Thyroid gland (tissue), 4 donors: ENCODE data around the gene WDFY4. TPM values are rescaled to one million over a fixed set of nuclear protein-coding genes. Genes with fewer than 3 reads are reported as not detected.

Experiments
- DNase-seq, 2 donors: peaks; one replicate each; pipeline ENCODE4 v3.0.0-alpha.2; 2019
- H3K27ac ChIP-seq, 3 donors: fragments of 200-600 bp; sonication (generic); 1 replicate in 2 of 3; 2 replicates in 1 of 3; pipeline ENCODE4 v1.5.1; 2016 to 2019; ENCODE audit warnings: mild to moderate bottlenecking in 1 of 3, moderate library complexity in 1 of 3
- H3K27me3 ChIP-seq: fragments of 200-600 bp; sonication (generic); one replicate; pipeline ENCODE4 v1.5.1; 2019
- H3K36me3 ChIP-seq, 2 donors: fragments of 200-600 bp; sonication (generic); one replicate each; pipeline ENCODE4 v1.5.1; 2016 to 2019
- H3K4me1 ChIP-seq, 2 donors: fragments of 200-600 bp; sonication (generic); one replicate each; pipeline ENCODE4 v1.5.1; 2017 to 2019
- H3K4me3 ChIP-seq, 3 donors: fragments of 200-600 bp; sonication (generic); replicated peaks in 1 of 3; 1 replicate in 2 of 3; 2 replicates in 1 of 3; pipeline ENCODE4 v1.5.1; 2016; ENCODE audit warnings: mild to moderate bottlenecking in 1 of 3
- H3K9me3 ChIP-seq: fragments of 200-600 bp; sonication (generic); one replicate; pipeline ENCODE4 v1.5.1; 2017
- CTCF ChIP-seq, 6 experiments: fragments of 200-600 bp in 3 of 6; fragments of 450-650 bp in 3 of 6; sonication (generic) in 3 of 6; IDR thresholded peaks; one replicate each; pipeline ENCODE4 v1.5.1; 2016 to 2019; ENCODE audit warnings: antibody characterized with exemption in 6 of 6, mild to moderate bottlenecking in 2 of 6, inconsistent platforms in 1 of 6, moderate library complexity in 1 of 6
- POLR2A ChIP-seq, 2 donors: fragments of 450-650 bp; IDR thresholded peaks; one replicate each; pipeline ENCODE4 v1.6.1; 2017; ENCODE audit warnings: antibody characterized with exemption in 2 of 2, mild to moderate bottlenecking in 2 of 2, moderate library complexity in 1 of 2
- WGBS, 2 donors: methylation state at CpG; one replicate each; pipeline ENCODE4 v1.1.5; 2017; 5-methylcytosine and 5-hydroxymethylcytosine counted together
- intact Hi-C: fragments of 100-400 bp; cut with DNase I; formaldehyde crosslinking; loops from one replicate; pipeline ENCODE4 v1.15.1; 2023
- total RNA-seq, 4 donors: library from RNA; depleted of rRNA; stranded (reverse); fragments of >200 nt; gene quantifications; one replicate each; pipeline ENCODE4 v1.2.3, GENCODE V29; 2016

The WDFY4 gene
- total RNA-seq, 4 donors from 2014 or later: 1.0 to 3.5 (median 1.2) TPM

- intact Hi-C loops: no loop called here
- H3K9me3 ChIP-seq: no peaks in the 10 kb centered on the region
- H3K27me3 ChIP-seq: no peaks in the 10 kb centered on the region
- H3K27ac ChIP-seq: no peak overlapping the region
- no peak for DNase-seq
- TF ChIP-seq CTCF (IDR thresholded peaks at IDR 0.05) (no peak), POLR2A (IDR thresholded peaks at IDR 0.05) (no peak)
- H3K4me1 ChIP-seq: no peaks in the 10 kb centered on the region
- H3K4me3 ChIP-seq: no peak overlapping the region
- no peaks in the 10 kb centered on the region for H3K36me3 ChIP-seq
- 40 to 56% methylated on average over 9 of the region's 9 CpGs for WGBS, 2 donors
Measured at GRCh38 chr10:48705401-48705938, 20.8 kb downstream of the WDFY4 start.

- Histone ChIP-seq H3K4me3 (no peak overlapping the region), H3K4me1 (no peaks in the 10 kb centered on the region), H3K27me3 (no peaks in the 10 kb centered on the region), H3K27ac (no peak overlapping the region), H3K36me3 (no peaks in the 10 kb centered on the region), H3K9me3 (no peaks in the 10 kb centered on the region)
- intact Hi-C loops: no loop called here
- DNase-seq: no peak
- TF ChIP-seq POLR2A (IDR thresholded peaks at IDR 0.05): no peak
- TF ChIP-seq CTCF (IDR thresholded peaks at IDR 0.05): no peak
- WGBS, 2 donors: 64 to 86% methylated on average over 2 of the region's 2 CpGs
Measured at GRCh38 chr10:48707472-48707871, 22.8 kb downstream of the WDFY4 start.

GRCh38 chr10:48708144-48708543, 23.5 kb downstream of the WDFY4 start:
- no peak for TF ChIP-seq POLR2A (IDR thresholded peaks at IDR 0.05)
- Histone ChIP-seq H3K27me3 (no peaks in the 10 kb centered on the region), H3K36me3 (no peaks in the 10 kb centered on the region), H3K4me1 (no peaks in the 10 kb centered on the region), H3K27ac (no peak overlapping the region), H3K4me3 (no peak overlapping the region), H3K9me3 (no peaks in the 10 kb centered on the region)
- no peak for DNase-seq
- intact Hi-C loops: no loop called here
- 57 to 63% methylated on average over 5 of the region's 5 CpGs for WGBS, 2 donors

GRCh38 chr10:48710647-48711275, 26.1 kb downstream of the WDFY4 start:
- intact Hi-C loops: no loop called here
- Histone ChIP-seq H3K4me1 (no peaks in the 10 kb centered on the region), H3K27me3 (no peaks in the 10 kb centered on the region), H3K27ac (no peak overlapping the region), H3K4me3 (no peak overlapping the region), H3K9me3 (no peaks in the 10 kb centered on the region), H3K36me3 (no peaks in the 10 kb centered on the region)
- TF ChIP-seq CTCF (IDR thresholded peaks at IDR 0.05): no peak
- TF ChIP-seq POLR2A (IDR thresholded peaks at IDR 0.05): no peak
- no peak for DNase-seq
- WGBS, 2 donors: 75 to 83% methylated on average over 6 of the region's 6 CpGs

- TF ChIP-seq POLR2A (IDR thresholded peaks at IDR 0.05): no peak
- TF ChIP-seq CTCF (IDR thresholded peaks at IDR 0.05): no peak
- no peak for DNase-seq
- Histone ChIP-seq H3K27me3 (no peaks in the 10 kb centered on the region), H3K36me3 (no peaks in the 10 kb centered on the region), H3K4me3 (no peak overlapping the region), H3K27ac (no peak overlapping the region), H3K4me1 (no peaks in the 10 kb centered on the region), H3K9me3 (no peaks in the 10 kb centered on the region)
- intact Hi-C loops: no loop called here
- WGBS, 2 donors: 89 to 92% methylated on average over 3 of the region's 3 CpGs
Measured at GRCh38 chr10:48711830-48712229, 27.2 kb downstream of the WDFY4 start.
